GM23248 (cell line): ENCODE data around the gene IKZF2.

ENCODE experiments used
- EZH2 ChIP-seq: fragments of 200-600 bp; sonication (generic); IDR thresholded peaks from 2 replicates; pipeline ENCODE4 v1.6.1; 2018; ENCODE audit warnings: antibody characterized with exemption, mild to moderate bottlenecking; ENCODE audit not compliant: insufficient read depth, poor library complexity, severe bottlenecking
- EZH2phosphoT487 ChIP-seq: fragments of 200-600 bp; sonication (generic); IDR thresholded peaks from 2 replicates; pipeline ENCODE4 v1.6.1; 2018; ENCODE audit warnings: antibody characterized with exemption, moderate library complexity, mild to moderate bottlenecking, low read depth; ENCODE audit not compliant: insufficient read depth

- TF ChIP-seq EZH2 = no peak
- TF ChIP-seq EZH2phosphoT487 = no peak
Observed at GRCh38 chr2:213152065-213152794, 818 bp upstream of the IKZF2 start.
